Duodenal mucosa (tissue), 2 donors: ENCODE results near the gene CLEC5A.
"Not testable (repeated sequence)": the region's sequence is repeated elsewhere in the genome, so short reads cannot be mapped to it uniquely, and the experiment has no call there.

ENCODE experiments used
- H3K27ac ChIP-seq: one replicate; pipeline ENCODE4 v1.7.0; 2013; ENCODE audit warnings: low read depth, low read length
- H3K27me3 ChIP-seq, 2 donors: one replicate each; pipeline ENCODE4 v1.7.0; 2013; ENCODE audit warnings: low read length in 2 of 2, control low read depth in 1 of 2; ENCODE audit not compliant: insufficient read depth in 2 of 2, control insufficient read depth in 1 of 2
- H3K36me3 ChIP-seq, 2 donors: one replicate each; pipeline ENCODE4 v1.7.0; 2013; ENCODE audit warnings: low read length in 2 of 2, control low read depth in 1 of 2; ENCODE audit not compliant: insufficient read depth in 2 of 2, control insufficient read depth in 1 of 2
- H3K4me1 ChIP-seq, 2 donors: one replicate each; pipeline ENCODE4 v1.7.0; 2013; ENCODE audit warnings: low read length in 2 of 2, control low read depth in 1 of 2; ENCODE audit not compliant: insufficient read depth in 2 of 2, control insufficient read depth in 1 of 2
- H3K4me3 ChIP-seq, 2 donors: one replicate each; pipeline ENCODE4 v1.7.0; 2013; ENCODE audit warnings: low read length in 2 of 2, low read depth in 1 of 2
- H3K9ac ChIP-seq, 2 donors: one replicate each; pipeline ENCODE4 v1.7.0; 2013; ENCODE audit warnings: low read length in 2 of 2, low read depth in 1 of 2
- H3K9me3 ChIP-seq, 2 donors: one replicate each; pipeline ENCODE4 v1.7.0; 2013; ENCODE audit warnings: low read length in 2 of 2, control low read depth in 1 of 2; ENCODE audit not compliant: control insufficient read depth in 1 of 2

CLEC5A gene

GRCh38 chr7:141946796-141947195 is at the start of gene CLEC5A:
Gene CLEC5A, minus strand, starts transcription at chr7:141946974. Its CDS starts 682 bp downstream, at chr7:141946292.
- Histone ChIP-seq H3K9me3 (peaks cover 0 to 7% of the 10 kb centered on the region in 2 donors), H3K27ac (no peak within 1 kb of the TSS), H3K4me1 (no peaks in the 10 kb centered on the region), H3K4me3 (no peak within 1 kb of the TSS), H3K9ac (no peak within 1 kb of the TSS), H3K27me3 (no peaks in the 10 kb centered on the region), H3K36me3 (no peaks in the 10 kb centered on the region)

GRCh38 chr7:141993354-141993753 is 46.6 kb upstream of the CLEC5A start:
- H3K9me3 ChIP-seq = no peaks in the 10 kb centered on the region
- H3K4me1 ChIP-seq = peaks cover 0 to 7% of the 10 kb centered on the region in 2 donors
- no peak overlapping the region for H3K9ac ChIP-seq
- no peaks in the 10 kb centered on the region for H3K27me3 ChIP-seq
- no peak overlapping the region for H3K27ac ChIP-seq
- no peak overlapping the region for H3K4me3 ChIP-seq
- no peaks in the 10 kb centered on the region for H3K36me3 ChIP-seq

- no peaks in the 10 kb centered on the region for H3K9me3 ChIP-seq
- no peak overlapping the region for H3K9ac ChIP-seq
- no peaks in the 10 kb centered on the region for H3K36me3 ChIP-seq
- no peak overlapping the region for H3K4me3 ChIP-seq
- no peaks in the 10 kb centered on the region for H3K27me3 ChIP-seq
- H3K27ac ChIP-seq = no peak overlapping the region
- H3K4me1 ChIP-seq = peaks cover 4 to 7% of the 10 kb centered on the region in 2 donors
Measured at GRCh38 chr7:141992688-141993087, 45.9 kb upstream of the CLEC5A start.

- H3K9ac ChIP-seq = no peak overlapping the region
- H3K4me3 ChIP-seq = no peak overlapping the region
- H3K36me3 ChIP-seq = no peaks in the 10 kb centered on the region
- H3K27me3 ChIP-seq = no peaks in the 10 kb centered on the region
- no peak overlapping the region for H3K27ac ChIP-seq
- H3K9me3 ChIP-seq = no peaks in the 10 kb centered on the region
- peaks cover 8 to 12% of the 10 kb centered on the region in 2 donors for H3K4me1 ChIP-seq
Measured at GRCh38 chr7:141992156-141992555, 45.4 kb upstream of the CLEC5A start.

- H3K36me3 ChIP-seq = no peaks in the 10 kb centered on the region
- H3K9ac ChIP-seq = no peak overlapping the region
- H3K4me1 ChIP-seq = peaks cover 9 to 15% of the 10 kb centered on the region in 2 donors
- no peaks in the 10 kb centered on the region for H3K9me3 ChIP-seq
- H3K27ac ChIP-seq = no peak overlapping the region
- H3K27me3 ChIP-seq = no peaks in the 10 kb centered on the region
- H3K4me3 ChIP-seq = no peak overlapping the region
Measured at GRCh38 chr7:141991140-141991539, 44.4 kb upstream of the CLEC5A start.

GRCh38 chr7:141990011-141990725 is 43.4 kb upstream of the CLEC5A start:
- H3K4me3 ChIP-seq = no peak overlapping the region
- H3K9ac ChIP-seq = no peak overlapping the region
- H3K9me3 ChIP-seq = no peaks in the 10 kb centered on the region
- no peaks in the 10 kb centered on the region for H3K27me3 ChIP-seq
- H3K4me1 ChIP-seq = peaks cover 9 to 15% of the 10 kb centered on the region in 2 donors
- no peak overlapping the region for H3K27ac ChIP-seq
- no peaks in the 10 kb centered on the region for H3K36me3 ChIP-seq

GRCh38 chr7:141987803-141988202 is 41.0 kb upstream of the CLEC5A start:
- H3K9me3 ChIP-seq, H3K4me3 ChIP-seq, H3K36me3 ChIP-seq, H3K9ac ChIP-seq, H3K27me3 ChIP-seq, H3K27ac ChIP-seq, H3K4me1 ChIP-seq: not testable (repeated sequence)

- H3K27me3 ChIP-seq = no peaks in the 10 kb centered on the region
- no peak overlapping the region for H3K27ac ChIP-seq
- peaks cover 8 to 9% of the 10 kb centered on the region in 2 donors for H3K4me1 ChIP-seq
- H3K4me3 ChIP-seq = no peak overlapping the region
- H3K36me3 ChIP-seq = no peaks in the 10 kb centered on the region
- H3K9ac ChIP-seq = no peak overlapping the region
- H3K9me3 ChIP-seq = no peaks in the 10 kb centered on the region
Measured at GRCh38 chr7:141986923-141987322, 40.1 kb upstream of the CLEC5A start.

GRCh38 chr7:141985926-141986325 is 39.2 kb upstream of the CLEC5A start:
- H3K27me3 ChIP-seq, H3K4me3 ChIP-seq, H3K4me1 ChIP-seq, H3K9ac ChIP-seq, H3K36me3 ChIP-seq, H3K27ac ChIP-seq, H3K9me3 ChIP-seq: not testable (repeated sequence)

GRCh38 chr7:141979568-141979967 is 32.8 kb upstream of the CLEC5A start:
- Histone ChIP-seq H3K27ac (no peak overlapping the region), H3K9ac (no peak overlapping the region), H3K4me1 (peaks cover 8 to 11% of the 10 kb centered on the region in 2 donors), H3K27me3 (no peaks in the 10 kb centered on the region), H3K36me3 (no peaks in the 10 kb centered on the region), H3K4me3 (no peak overlapping the region), H3K9me3 (no peaks in the 10 kb centered on the region)
